ENCODE measurements around the gene HEBP2.
"Not testable (repeated sequence)": the region's sequence is repeated elsewhere in the genome, so short reads cannot be mapped to it uniquely, and the experiment has no call there.

HEBP2 gene

GRCh38 chr6:138424004-138424904 is 20.2 kb downstream of the HEBP2 start:
- DNase-seq = no peak

- not testable (repeated sequence) for DNase-seq
These were observed 21.2 kb downstream of the HEBP2 start for GRCh38 chr6:138425256-138425655.

DNA sequence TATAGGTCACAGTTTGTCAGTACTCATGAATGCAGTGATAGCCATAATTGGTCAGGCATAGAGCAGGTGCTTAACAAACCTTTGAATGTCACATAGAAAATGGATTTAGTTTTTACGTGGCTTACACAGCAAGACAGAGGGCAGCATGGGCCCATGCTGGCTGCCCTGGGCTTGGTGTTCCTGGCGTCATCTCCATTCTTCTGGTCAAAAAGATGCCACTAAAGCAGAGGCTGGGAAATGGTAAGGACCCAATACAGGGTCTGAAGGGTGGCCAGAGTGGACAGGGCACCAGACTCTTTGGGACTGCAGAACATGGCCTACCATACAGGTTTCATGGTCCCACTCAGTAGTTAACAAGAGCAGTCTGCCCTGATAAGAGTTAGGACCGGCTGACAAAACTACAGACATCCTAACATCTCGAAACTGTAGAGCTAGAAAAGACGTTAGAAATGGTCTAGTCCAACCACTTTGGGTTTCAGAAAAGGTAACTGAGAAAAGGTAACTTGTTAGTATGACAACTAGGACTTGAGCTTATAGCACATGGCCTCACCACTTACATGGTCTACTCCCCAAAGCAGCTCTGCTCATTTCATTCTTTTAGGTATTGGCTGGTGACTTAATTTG is 22.6 kb downstream of the HEBP2 start:
- DNase-seq = no peak

DNA sequence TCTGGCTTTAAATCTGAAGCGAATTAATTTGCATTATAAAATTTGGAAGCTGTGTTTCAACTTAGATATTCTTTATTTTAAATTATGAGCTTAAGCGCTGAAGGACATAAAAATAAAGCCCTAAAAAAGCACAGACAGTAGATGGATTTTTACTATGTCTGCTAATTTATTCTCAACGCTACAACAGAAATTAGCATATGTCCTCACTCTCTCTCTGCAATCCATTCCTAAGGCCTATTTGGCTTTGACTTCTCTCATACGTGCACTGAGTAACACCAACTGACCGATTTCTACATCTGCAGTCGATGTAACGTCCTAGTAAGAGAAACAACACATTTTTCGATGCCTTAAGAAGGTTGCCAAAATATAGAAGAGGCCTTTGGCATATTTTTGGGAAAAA is 23.7 kb downstream of the HEBP2 start:
- no peak for DNase-seq

DNA sequence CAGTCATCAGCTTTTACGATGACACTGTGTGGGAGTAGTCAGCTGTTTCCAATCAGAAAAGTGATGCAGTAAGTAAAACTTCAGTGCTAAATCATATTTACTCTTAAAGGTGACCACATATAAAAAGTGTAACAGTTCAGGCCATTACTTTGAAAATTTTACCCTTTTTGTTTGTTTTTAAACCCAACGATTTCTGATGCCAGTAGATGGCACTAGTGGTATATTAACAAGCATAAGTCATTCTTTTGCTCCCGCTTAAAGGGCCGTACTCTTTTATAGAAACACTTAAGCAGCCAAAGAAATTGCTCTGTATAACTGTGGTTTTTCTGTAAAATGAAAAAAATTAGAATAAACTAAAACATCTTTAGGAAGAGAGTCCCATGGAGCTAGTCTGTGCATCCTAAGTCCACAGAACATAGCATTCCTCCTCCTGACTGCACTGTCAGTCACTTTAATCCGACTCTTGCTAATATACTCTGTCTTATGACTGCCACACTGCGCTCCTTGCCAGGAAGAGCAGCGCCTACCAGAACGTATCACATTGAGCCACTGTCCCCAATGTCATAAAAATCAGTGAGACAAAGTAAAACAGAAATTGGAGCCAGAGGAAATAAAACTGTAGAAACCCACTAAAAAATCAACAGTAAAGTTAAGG is 25.0 kb downstream of the HEBP2 start:
- DNase-seq = no peak

DNA sequence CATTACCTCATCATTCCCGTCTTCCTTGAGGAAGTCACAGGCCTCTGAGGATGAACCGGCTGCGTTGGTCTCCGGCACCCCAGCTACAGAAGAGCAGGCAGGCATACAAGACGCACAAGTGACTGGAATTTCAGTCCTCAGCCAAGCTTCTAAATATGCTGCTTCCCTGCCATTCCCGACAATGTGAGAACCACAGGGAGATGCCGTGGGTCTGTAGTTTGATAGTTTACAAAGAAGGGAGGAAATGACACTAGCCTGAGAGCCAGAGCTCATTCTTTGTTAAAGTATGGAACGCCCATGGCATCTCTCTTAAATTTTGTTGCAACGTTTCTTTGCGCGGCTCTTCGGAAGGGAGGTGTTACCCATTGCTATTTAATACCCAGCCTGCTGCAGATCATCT is 25.7 kb downstream of the HEBP2 start:
- no peak for DNase-seq

DNA sequence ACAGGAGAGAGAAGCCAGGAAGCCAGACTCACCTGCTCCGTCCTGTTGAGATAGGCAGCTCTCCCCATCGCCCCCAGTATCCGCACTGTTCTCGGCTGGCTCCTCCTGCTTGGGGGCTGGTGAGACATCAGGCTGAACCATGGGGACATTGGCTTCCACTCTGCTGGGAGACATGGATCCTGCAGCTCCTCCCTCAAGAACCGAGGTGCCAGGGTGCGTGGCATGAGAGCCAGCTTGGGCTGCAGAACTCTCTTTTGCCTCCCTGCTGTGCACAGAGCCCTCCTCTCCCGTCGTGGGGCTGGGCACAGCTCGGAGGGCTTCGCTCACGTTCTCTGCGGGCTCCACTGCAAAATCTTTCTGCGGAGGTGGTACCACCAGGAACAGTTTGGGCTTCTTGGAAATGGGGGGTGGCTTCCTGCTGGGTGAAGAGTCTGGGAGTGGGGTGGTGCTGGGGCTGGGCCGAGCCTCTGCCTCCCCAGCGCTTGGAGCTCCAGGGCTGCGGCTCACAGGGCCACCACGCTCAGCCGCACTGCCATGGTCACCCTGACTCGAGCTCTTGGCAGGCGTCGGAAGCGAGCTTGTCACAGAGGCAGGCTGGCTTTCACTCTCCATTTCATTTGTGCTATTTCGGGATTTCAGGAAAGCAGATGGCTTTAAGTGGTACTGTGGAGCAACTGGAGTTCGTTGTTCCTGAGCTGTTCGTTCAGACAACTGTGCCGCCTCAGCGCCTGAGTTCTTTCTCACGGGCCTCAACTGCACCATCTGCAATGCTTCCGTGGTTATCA is 26.5 kb downstream of the HEBP2 start:
- DNase-seq = no peak

DNA sequence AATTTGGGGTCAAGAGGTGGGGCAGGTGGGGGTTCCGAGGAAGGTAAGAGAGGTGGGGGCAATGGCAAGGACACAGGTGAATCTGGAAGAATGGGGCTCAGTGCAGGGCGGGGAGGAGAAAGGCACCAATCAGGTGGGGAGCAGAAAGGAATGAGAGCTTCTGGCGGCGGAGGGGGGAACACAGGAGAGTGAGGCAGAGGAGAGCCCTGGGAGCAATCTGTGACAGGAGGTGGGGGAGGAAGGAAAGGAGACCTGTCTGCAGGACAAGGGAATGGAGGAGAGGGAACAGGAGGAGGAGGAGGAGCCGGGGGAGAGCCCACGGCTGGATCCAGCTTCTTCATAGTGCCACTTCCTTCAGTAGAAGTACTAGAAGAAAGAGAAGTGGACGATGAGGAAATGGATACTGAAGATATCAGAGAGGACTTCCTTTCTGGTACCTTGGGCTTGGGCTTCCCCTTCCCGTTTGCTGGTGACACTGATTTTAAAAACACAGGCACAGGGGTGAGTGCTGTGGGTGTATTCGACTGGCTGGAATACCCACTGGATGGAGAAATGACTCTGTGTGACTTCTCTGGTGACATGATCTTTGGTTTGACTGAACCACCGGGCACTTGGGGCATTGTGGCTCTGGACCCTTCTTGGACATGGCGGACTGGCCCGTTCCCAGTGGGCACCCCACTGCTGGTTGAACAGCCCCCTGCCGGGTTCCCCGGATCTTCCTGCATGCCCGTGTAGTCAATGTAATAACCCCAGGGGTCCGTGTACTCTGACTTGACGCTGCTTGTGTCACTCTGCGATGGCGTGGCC is 27.4 kb downstream of the HEBP2 start:
- DNase-seq = no peak

- no peak for DNase-seq
These were observed 28.0 kb downstream of the HEBP2 start for GRCh38 chr6:138432063-138432356.

- no peak for DNase-seq
These were observed 30.1 kb downstream of the HEBP2 start for GRCh38 chr6:138434096-138434495.

GRCh38 chr6:138434925-138435324 is 30.9 kb downstream of the HEBP2 start:
- DNase-seq = no peak

DNA sequence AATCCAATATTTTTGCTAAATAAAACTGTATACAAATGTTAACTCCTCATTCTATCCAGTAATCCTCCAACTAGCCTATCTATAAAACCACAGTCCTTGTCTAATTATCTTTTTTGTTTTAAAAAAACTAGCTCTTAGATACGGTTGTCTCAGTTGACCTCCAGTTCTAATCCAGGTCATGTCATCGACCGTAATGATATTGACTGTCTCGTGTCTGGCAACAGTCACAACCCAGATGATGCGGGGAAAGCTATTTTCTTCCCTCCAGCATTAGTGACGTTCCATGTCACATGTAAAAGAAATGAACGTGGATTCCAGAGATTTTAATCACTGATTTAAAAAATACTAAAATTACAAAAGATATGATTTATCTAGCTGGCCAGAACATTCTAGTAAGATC is 35.5 kb downstream of the HEBP2 start:
- DNase-seq = no peak

DNA sequence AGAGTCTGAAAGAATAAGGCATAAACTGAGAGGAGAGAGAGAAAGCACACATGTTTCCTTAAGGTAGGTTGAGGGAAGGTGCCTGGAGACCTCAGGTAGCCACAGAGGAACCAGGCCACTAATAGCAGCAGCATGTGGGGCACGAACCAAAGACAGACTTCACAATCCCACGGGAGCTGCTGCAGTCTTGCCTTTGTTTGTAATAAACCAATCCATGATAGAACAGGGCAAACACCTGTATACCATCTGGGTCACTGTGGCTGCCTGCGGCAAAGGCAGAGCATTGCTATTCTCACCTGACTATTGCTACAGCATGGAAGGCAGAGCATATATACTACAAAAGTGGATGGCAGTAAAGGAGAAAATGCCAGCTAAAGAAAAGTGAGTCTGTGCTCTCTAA is 36.3 kb downstream of the HEBP2 start:
- DNase-seq = no peak

DNA sequence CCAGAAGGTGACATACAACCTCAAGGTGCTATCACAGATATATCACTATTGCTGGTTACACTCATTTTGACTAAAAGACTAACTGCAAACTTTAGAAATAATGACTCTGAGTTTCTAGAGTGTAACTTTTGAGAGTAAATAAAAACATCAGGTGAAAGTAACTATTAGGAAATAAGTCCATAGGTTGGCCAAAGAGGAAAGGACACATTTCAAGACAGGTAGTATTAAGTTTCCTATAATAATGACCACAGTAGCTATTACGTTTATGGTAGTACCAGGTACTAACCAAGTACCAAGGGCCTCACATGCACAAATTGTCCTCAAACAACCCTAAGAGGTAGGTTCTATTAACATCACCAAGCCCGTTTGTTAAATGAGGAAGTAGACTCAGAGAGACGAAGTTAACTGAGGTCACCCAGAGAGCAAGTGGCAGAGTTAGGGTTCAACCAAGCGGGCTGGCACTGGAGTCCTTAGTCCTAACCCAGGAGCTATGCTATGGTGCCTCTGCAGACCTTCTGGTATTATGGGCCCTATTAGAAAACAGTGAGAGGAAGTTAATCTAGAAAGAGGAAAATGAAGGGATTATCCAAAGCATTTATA is 36.8 kb downstream of the HEBP2 start:
- no peak for DNase-seq

- no peak for DNase-seq
These were observed 37.9 kb downstream of the HEBP2 start for GRCh38 chr6:138441965-138442364.

DNA sequence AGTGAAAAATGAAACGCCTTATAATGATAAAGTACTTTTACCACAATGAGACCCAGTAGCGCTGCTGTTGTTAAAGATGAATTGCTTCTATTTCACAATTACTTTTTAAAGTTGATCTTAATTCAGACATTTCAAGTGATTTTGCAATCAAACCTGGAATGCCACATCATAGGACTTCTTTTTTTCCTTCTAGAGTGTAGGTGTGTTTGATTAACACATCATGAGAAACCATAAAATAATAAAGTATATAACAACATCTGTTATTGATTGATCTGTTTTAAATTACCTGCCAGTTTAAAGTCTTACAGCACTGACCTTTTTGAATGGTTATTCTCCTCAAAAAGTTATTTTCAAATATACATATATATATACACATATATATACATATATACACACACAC is 38.6 kb downstream of the HEBP2 start:
- no peak for DNase-seq

GRCh38 chr6:138443979-138444378 is 40.0 kb downstream of the HEBP2 start:
- no peak for DNase-seq

DNA sequence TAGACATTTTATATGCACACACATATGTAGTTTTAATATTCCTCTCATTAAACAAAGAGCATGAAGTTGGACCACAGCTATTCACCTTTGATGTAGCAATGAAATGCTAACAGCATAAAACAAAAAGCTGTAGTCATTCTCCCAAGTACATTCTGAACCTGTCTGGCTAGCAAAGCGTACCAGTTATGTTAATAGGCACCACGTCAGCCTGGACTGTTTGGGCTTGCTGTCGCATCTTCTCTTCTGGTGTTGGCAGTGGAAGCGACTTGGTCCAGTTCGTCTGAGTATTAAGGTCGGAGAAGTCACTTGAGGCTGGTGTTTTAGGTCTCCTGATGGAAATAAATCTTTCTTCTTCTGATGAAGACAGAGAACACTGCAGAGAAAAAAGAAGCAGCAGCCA is 42.8 kb downstream of the HEBP2 start:
- no peak for DNase-seq

DNA sequence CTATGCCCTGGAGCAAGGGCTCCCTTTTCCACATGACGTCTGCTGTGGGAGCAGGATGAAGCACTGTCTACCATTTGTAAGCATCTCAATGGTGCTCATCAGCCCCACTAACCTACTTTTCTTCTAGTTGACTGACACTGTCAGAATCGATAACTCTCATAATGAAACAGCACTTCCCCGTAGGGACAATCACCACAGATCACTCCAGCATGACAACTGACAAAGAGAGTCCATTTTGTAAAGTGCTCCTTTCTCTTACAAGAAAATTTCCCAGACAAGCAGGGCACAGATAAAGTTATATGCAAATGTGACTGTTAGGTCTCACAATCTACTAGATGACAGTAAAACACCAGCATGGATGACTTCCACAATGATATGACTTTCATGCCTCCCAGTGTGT is 46.4 kb downstream of the HEBP2 start:
- no peak for DNase-seq

DNA sequence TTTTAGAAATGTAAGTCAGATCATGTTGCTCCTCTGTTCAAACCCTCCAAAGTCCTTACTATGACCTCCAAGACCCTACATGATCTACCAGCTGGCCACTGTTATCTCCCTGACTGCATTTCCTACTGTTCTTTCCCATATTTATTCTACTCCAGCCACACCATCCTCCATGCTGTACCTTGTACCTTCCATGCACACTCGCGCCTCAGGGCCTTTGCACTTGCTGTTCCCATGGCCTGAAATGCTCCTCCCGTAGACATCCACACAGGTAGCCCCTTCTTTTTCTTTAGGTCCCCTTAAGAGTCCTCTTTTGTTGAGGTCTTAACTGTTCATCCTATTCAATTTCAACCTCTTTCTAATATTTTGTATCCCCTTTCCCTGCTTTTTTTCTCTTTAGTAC is 47.0 kb downstream of the HEBP2 start:
- no peak for DNase-seq

DNA sequence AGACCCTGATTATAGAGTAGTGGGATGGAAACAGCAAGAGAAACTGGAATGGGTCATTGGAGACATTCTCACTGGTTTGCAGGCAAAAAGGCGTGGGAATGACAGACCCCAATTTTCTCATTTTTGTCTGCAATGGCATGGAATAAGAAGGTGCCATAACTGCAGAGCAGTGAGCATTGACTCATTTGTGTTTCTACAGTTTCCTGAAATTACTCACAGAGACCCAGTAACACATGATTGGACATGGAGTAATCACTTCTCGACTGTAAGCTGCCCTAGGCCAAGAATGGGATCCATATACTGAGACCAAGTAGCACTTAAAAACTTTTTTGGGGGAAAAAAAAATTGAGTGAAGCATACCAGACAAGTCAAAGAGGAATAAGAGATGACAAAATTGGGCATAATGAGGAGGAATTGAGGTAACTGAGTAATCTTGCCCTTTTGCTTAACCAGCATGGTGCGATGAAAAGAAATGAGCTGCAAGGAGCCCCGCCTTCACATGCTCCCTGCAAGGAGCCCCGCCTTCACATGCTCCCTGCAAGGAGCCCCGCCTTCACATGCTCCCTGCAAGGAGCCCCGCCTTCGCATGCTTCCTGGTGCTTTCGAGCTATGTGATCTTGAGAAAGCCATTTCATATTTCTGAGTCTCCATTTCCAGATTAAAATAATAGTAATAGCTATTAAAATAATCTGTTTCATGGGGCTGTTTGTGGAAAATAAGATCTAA is 51.1 kb downstream of the HEBP2 start:
- DNase-seq = no peak
